ENCODE results near the gene FOCAD.

The FOCAD gene

GRCh38 chr9:20804489-20805250 lies 120.6 kb downstream of the FOCAD start:
- DNase-seq (ENCODE audit: low read depth in 2 of 2) = no peak

- DNase-seq (ENCODE audit: low read depth in 2 of 2) = no peak
Observed at GRCh38 chr9:20805766-20806165, 121.7 kb downstream of the FOCAD start.

GRCh38 chr9:20808002-20808401 lies 123.9 kb downstream of the FOCAD start:
- DNase-seq (ENCODE audit: low read depth in 2 of 2) = no peak

GRCh38 chr9:20811872-20812271 lies 127.8 kb downstream of the FOCAD start:
- DNase-seq (ENCODE audit: low read depth in 2 of 2) = peak in 1 of 2 experiments; percentile 3

- no peak for DNase-seq (ENCODE audit: low read depth in 2 of 2)
Observed at GRCh38 chr9:20815923-20816703, 132.1 kb downstream of the FOCAD start.

- DNase-seq (ENCODE audit: low read depth in 2 of 2) = peak; percentile 17 to 22
Observed at GRCh38 chr9:20823051-20823450, 139.0 kb downstream of the FOCAD start.

- DNase-seq (ENCODE audit: low read depth in 2 of 2) = no peak
Observed at GRCh38 chr9:20831028-20831427, 147.0 kb downstream of the FOCAD start.

GRCh38 chr9:20832775-20833174 lies 148.7 kb downstream of the FOCAD start:
- DNase-seq (ENCODE audit: low read depth in 2 of 2) = no peak

- no peak for DNase-seq (ENCODE audit: low read depth in 2 of 2)
Observed at GRCh38 chr9:20835377-20836286, 151.6 kb downstream of the FOCAD start.

- no peak for DNase-seq (ENCODE audit: low read depth in 2 of 2)
Observed at GRCh38 chr9:20837166-20837565, 153.1 kb downstream of the FOCAD start.

GRCh38 chr9:20838218-20838617 lies 154.2 kb downstream of the FOCAD start:
- no peak for DNase-seq (ENCODE audit: low read depth in 2 of 2)

GRCh38 chr9:20844916-20845315 lies 160.9 kb downstream of the FOCAD start:
- no peak for DNase-seq (ENCODE audit: low read depth in 2 of 2)

GRCh38 chr9:20848490-20848889 lies 164.4 kb downstream of the FOCAD start:
- peak; percentile 40 to 46 for DNase-seq (ENCODE audit: low read depth in 2 of 2)

- no peak for DNase-seq (ENCODE audit: low read depth in 2 of 2)
Observed at GRCh38 chr9:20853866-20854265, 169.8 kb downstream of the FOCAD start.

- DNase-seq (ENCODE audit: low read depth in 2 of 2) = peak; percentile 64 to 71
Observed at GRCh38 chr9:20854444-20854843, 170.4 kb downstream of the FOCAD start.

- no peak for DNase-seq (ENCODE audit: low read depth in 2 of 2)
Observed at GRCh38 chr9:20863945-20864344, 179.9 kb downstream of the FOCAD start.

- DNase-seq (ENCODE audit: low read depth in 2 of 2) = no peak
Observed at GRCh38 chr9:20865347-20865746, 181.3 kb downstream of the FOCAD start.

- no peak for DNase-seq (ENCODE audit: low read depth in 2 of 2)
Observed at GRCh38 chr9:20870115-20870514, 186.1 kb downstream of the FOCAD start.

- peak; percentile 89 to 90 for DNase-seq (ENCODE audit: low read depth in 2 of 2)
Observed at GRCh38 chr9:20872340-20872977, 188.4 kb downstream of the FOCAD start.

GRCh38 chr9:20873240-20873865 lies 189.3 kb downstream of the FOCAD start:
- DNase-seq (ENCODE audit: low read depth in 2 of 2) = peak; percentile 20 to 23

- DNase-seq (ENCODE audit: low read depth in 2 of 2) = no peak
Observed at GRCh38 chr9:20880271-20880670, 196.2 kb downstream of the FOCAD start.

Data from fibroblast of skin of left quadriceps (primary cell).